HepG2 (cell line): ENCODE measurements around the gene LDAH. TPM values are rescaled to one million over a fixed set of nuclear protein-coding genes. Genes with fewer than 3 reads are reported as not detected.

Experiments used
- ATAC-seq: fragments of 200-7000 bp; cut with Tn5 transposase; 3 replicates; pipeline ENCODE4 v1.9.1; 2020; ENCODE audit warnings: mild to moderate bottlenecking, moderate library complexity
- BruUV-seq: library from RNA; stranded (reverse); fragments of 400-500 nt; replicated peaks from 2 replicates; lab custom pipeline; 2021; lab: Mats Ljungman, UMichigan
- CTCF ChIA-PET: fragments of 300-600 bp; formaldehyde crosslinking; extraction: SDS; loops from one replicate; lab custom pipeline; 2021; ENCODE audit warnings: low total read pairs, inconsistent platforms, low intra/inter-chr PET ratio; lab: Yijun Ruan, JAX
- POLR2A ChIA-PET: fragments of 350-600 bp; sonication (Branson Sonifier 250); formaldehyde crosslinking; loops from one replicate; lab custom pipeline; 2020; ENCODE audit warnings: antibody characterized with exemption, inconsistent platforms; lab: Yijun Ruan, JAX
- DNase-seq: peaks from one replicate; pipeline ENCODE4 v3.0.0-alpha.2; 2015; ENCODE audit warnings: low spot score
- FAIRE-seq: peaks from 3 replicates; lab custom pipeline; 2011; peaks lifted over from hg19 to GRCh38; lab: Jason Lieb, UNC
- H2AFZ ChIP-seq: one replicate; pipeline ENCODE4 v1.6.1; 2011; ENCODE audit warnings: low read length, inconsistent platforms
- H3K27ac ChIP-seq: fragments of 300-600 bp; 3 replicates; pipeline ENCODE4 v1.8.0; 2011; ENCODE audit warnings: mixed run types, mild to moderate bottlenecking, mixed read lengths, low read length, inconsistent platforms; ENCODE audit not compliant: insufficient read depth; ENCODE audit errors: extremely low read length
- H3K27me3 ChIP-seq, 2 experiments: fragments of 200-600 bp in 1 of 2; 2 replicates in 1 of 2; 3 replicates in 1 of 2; pipeline versions ENCODE4 v1.6.0 to v1.8.0; 2011; ENCODE audit warnings: low read length in 2 of 2, mild to moderate bottlenecking in 2 of 2, moderate library complexity in 2 of 2, inconsistent platforms in 1 of 2; ENCODE audit not compliant: insufficient read depth in 2 of 2, control insufficient read depth in 1 of 2
- H3K36me3 ChIP-seq, 2 experiments: fragments of 200-600 bp in 1 of 2; replicated peaks in 1 of 2; 2 replicates in 1 of 2; 3 replicates in 1 of 2; pipeline versions ENCODE4 v1.5.1 to v1.8.0; 2011; ENCODE audit warnings: low read length in 2 of 2, inconsistent platforms in 1 of 2; ENCODE audit not compliant: insufficient read depth in 2 of 2, control insufficient read depth in 1 of 2
- H3K4me1 ChIP-seq: 2 replicates; pipeline ENCODE4 v1.5.1; 2012; ENCODE audit warnings: low read length, inconsistent platforms; ENCODE audit not compliant: insufficient read depth
- H3K4me2 ChIP-seq: 2 replicates; pipeline ENCODE4 v1.6.0; 2011; ENCODE audit warnings: low read depth, low read length, inconsistent platforms
- H3K4me3 ChIP-seq, 3 experiments: fragments of 200-600 bp in 1 of 3; sonication (generic), shearing (Covaris generic) in 1 of 3; replicated peaks in 1 of 3; 2 replicates each; pipeline ENCODE4 v1.5.1; 2011 to 2016; ENCODE audit warnings: low read length in 3 of 3, inconsistent platforms in 2 of 3, low read depth in 2 of 3, mild to moderate bottlenecking in 2 of 3, control low read depth in 1 of 3, mixed read lengths in 1 of 3; ENCODE audit not compliant: insufficient read depth in 1 of 3
- H3K79me2 ChIP-seq: one replicate; pipeline ENCODE4 v1.6.1; 2011; ENCODE audit warnings: low read length, inconsistent platforms; ENCODE audit not compliant: insufficient read depth
- H3K9ac ChIP-seq: 2 replicates; pipeline ENCODE4 v1.6.0; 2011; ENCODE audit warnings: mild to moderate bottlenecking, low read depth, low read length, inconsistent platforms; ENCODE audit not compliant: insufficient read depth
- H3K9me3 ChIP-seq: 2 replicates; pipeline ENCODE4 v1.5.1; 2012; ENCODE audit warnings: mild to moderate bottlenecking, low read length
- H4K20me1 ChIP-seq: 2 replicates; pipeline ENCODE4 v1.6.0; 2011; ENCODE audit warnings: inconsistent platforms, mild to moderate bottlenecking, low read length, moderate library complexity; ENCODE audit not compliant: insufficient read depth
- CREB1 ChIP-seq, 2 experiments: fragments of 450-650 bp in 1 of 2; IDR thresholded peaks; 2 replicates each; pipeline ENCODE4 v1.6.1; 2016 to 2017; ENCODE audit warnings: control low read depth in 1 of 2, mild to moderate bottlenecking in 1 of 2, missing compliant biosample characterization in 1 of 2, missing genetic modification characterization in 1 of 2
- EHMT2 ChIP-seq: fragments of 200-600 bp; sonication (generic); IDR thresholded peaks from 2 replicates; pipeline ENCODE4 v1.7.0; 2017; ENCODE audit warnings: antibody characterized with exemption, low read depth, low read length, borderline replicate concordance
- HNRNPH1 ChIP-seq: fragments of 200-400 bp; formaldehyde crosslinking; optimal IDR thresholded peaks from 2 replicates; pipeline ENCODE3; 2017; ENCODE audit warnings: mild to moderate bottlenecking, low read depth, low read length
- MED13 ChIP-seq: sonication (generic); formaldehyde crosslinking; IDR thresholded peaks from 2 replicates; pipeline ENCODE4 v1.5.0; 2020; ENCODE audit warnings: missing genetic modification reagents
- NFRKB ChIP-seq: fragments of 450-650 bp; IDR thresholded peaks from 2 replicates; pipeline ENCODE4 v1.6.1; 2017
- RBM22 ChIP-seq: fragments of 200-400 bp; formaldehyde crosslinking; optimal IDR thresholded peaks from 2 replicates; pipeline ENCODE3; 2017; ENCODE audit warnings: mild to moderate bottlenecking, low read length, moderate library complexity
- TFAP4 ChIP-seq: sonication (generic); IDR thresholded peaks from 2 replicates; pipeline ENCODE4 v1.6.1; 2016; ENCODE audit warnings: low read depth, borderline replicate concordance
- USF2 ChIP-seq, 2 experiments: sonication (generic) in 1 of 2; formaldehyde crosslinking in 1 of 2; IDR thresholded peaks; 2 replicates each; pipeline versions ENCODE4 v1.5.1 to v1.6.1; 2011 to 2020; ENCODE audit warnings: borderline replicate concordance in 1 of 2, low read depth in 1 of 2, low read length in 1 of 2, mild to moderate bottlenecking in 1 of 2, missing genetic modification reagents in 1 of 2, moderate library complexity in 1 of 2
- ZNF292 ChIP-seq: sonication (generic); formaldehyde crosslinking; IDR thresholded peaks from 2 replicates; pipeline ENCODE4 v1.8.1; 2022; ENCODE audit warnings: mild to moderate bottlenecking, low read depth, missing genetic modification reagents, borderline replicate concordance
- ZNF446 ChIP-seq: sonication (generic); formaldehyde crosslinking; IDR thresholded peaks from 2 replicates; pipeline ENCODE4 v1.5.0; 2020; ENCODE audit warnings: mild to moderate bottlenecking, missing genetic modification reagents
- WGBS: methylation state at CpG from one replicate; pipeline ENCODE4 v1.1.6; 2017; ENCODE audit warnings: low lambda C conversion rate; 5-methylcytosine and 5-hydroxymethylcytosine counted together
- in situ Hi-C: cut with HindIII; loops from 2 replicates; pipeline ENCODE4 v1.10.0; 2017; ENCODE audit warnings: low pct_unique_long_range_greater_than_20kb; ENCODE audit not compliant: extremely low pct_ligation_motif_present
- intact Hi-C: fragments of 100-400 bp; cut with micrococcal nuclease; formaldehyde crosslinking; loops from one replicate; pipeline ENCODE4 v1.10.0; 2022; ENCODE audit not compliant: unreplicated experiment
- polyA plus RNA-seq, 8 experiments: library from polyadenylated mRNA; depleted of rRNA in 3 of 8; stranded (reverse) in 7 of 8; unstranded in 1 of 8; fragments of >200 nt; fragmentation: Illumina TruSeq in 4 of 8; extraction: Trizol in 4 of 8; gene quantifications; 2 replicates each; pipeline versions ENCODE4 v1.2.1 to v1.2.3, GENCODE V29; 2011 to 2016; ENCODE audit warnings: low read depth in 4 of 8, missing spikeins in 1 of 8, mixed read lengths in 1 of 8; ENCODE audit not compliant: insufficient read depth in 1 of 8
- total RNA-seq, 5 experiments: library from RNA; depleted of rRNA; stranded (reverse); fragments of >200 nt; fragmentation: Illumina TruSeq; extraction: Trizol; gene quantifications; 2 replicates each; pipeline ENCODE4 v1.2.3, GENCODE V29; 2016; ENCODE audit warnings: low read depth in 1 of 5
- TF ChIP-seq, protein P1 (sequence below): sonication (generic); formaldehyde crosslinking; IDR thresholded peaks from 2 replicates; pipeline ENCODE4 v1.4.0; 2020; ENCODE audit warnings: missing genetic modification reagents, borderline replicate concordance

Gene LDAH
- total and polyA plus RNA-seq, 2 of the 13 experiments (the other 11 are each of a cell fraction or from before 2014, with no cell fraction given) = 28.8 to 46.2 TPM

- Histone ChIP-seq H3K36me3 (peaks cover 0 to 7% of the 10 kb centered on the region in 2 experiments; a peak in 2 of 5 replicates), H3K79me2 (peaks cover 17% of the 10 kb centered on the region), H3K4me3 (no peak overlapping the region), H3K9ac (no peak overlapping the region), H3K9me3 (no peaks in the 10 kb centered on the region), H3K4me1 (peaks cover 41% of the 10 kb centered on the region), H4K20me1 (no peaks in the 10 kb centered on the region), H3K27ac (no peak overlapping the region), H3K27me3 (peaks cover 11 to 12% of the 10 kb centered on the region in 2 experiments; a peak in 4 of 5 replicates), H2AFZ (no peak overlapping the region), H3K4me2 (no peak overlapping the region)
- 96% methylated on average over 40 of the region's 45 CpGs for whole genome bisulfite sequencing
- BruUV-seq = no TSS peak
- DNase-seq (no peak), ATAC-seq (no peak), FAIRE-seq (no peak)
- in situ Hi-C loops = loop anchor here (10.0 to 25.0 kb wide), 2 partner anchors 293 to 495 kb away; no protein-coding TSS in a partner anchor
- ChIA-PET CTCF (no interaction called here), POLR2A (interaction anchor here (4.2 kb wide), 1 partner anchor 20 kb away, joined by 44 read pairs; the partner anchor contains the start of gene HS1BP3)
- intact Hi-C loops = loop anchor here (10.0 kb wide), 1 partner anchor 645 kb away; no protein-coding TSS in a partner anchor
- TF ChIP-seq CREB1 (IDR thresholded peaks at IDR 0.05) (no peak), CREB1 (CRISPR knock-in tag; IDR thresholded peaks at IDR 0.05) (no peak), RBM22 (no peak), ZNF446 (CRISPR knock-in tag) (no peak), TFAP4 (no peak), EHMT2 (no peak), USF2 (IDR thresholded peaks at IDR 0.05; ENCODE audit: low read depth, low read length) (no peak), USF2 (CRISPR knock-in tag; IDR thresholded peaks at IDR 0.05; ENCODE audit: borderline replicate concordance) (no peak), NFRKB (no peak), HNRNPH1 (no peak), ZNF292 (CRISPR knock-in tag) (no peak), MED13 (CRISPR knock-in tag) (no peak)
- TF ChIP-seq, protein P1, sequence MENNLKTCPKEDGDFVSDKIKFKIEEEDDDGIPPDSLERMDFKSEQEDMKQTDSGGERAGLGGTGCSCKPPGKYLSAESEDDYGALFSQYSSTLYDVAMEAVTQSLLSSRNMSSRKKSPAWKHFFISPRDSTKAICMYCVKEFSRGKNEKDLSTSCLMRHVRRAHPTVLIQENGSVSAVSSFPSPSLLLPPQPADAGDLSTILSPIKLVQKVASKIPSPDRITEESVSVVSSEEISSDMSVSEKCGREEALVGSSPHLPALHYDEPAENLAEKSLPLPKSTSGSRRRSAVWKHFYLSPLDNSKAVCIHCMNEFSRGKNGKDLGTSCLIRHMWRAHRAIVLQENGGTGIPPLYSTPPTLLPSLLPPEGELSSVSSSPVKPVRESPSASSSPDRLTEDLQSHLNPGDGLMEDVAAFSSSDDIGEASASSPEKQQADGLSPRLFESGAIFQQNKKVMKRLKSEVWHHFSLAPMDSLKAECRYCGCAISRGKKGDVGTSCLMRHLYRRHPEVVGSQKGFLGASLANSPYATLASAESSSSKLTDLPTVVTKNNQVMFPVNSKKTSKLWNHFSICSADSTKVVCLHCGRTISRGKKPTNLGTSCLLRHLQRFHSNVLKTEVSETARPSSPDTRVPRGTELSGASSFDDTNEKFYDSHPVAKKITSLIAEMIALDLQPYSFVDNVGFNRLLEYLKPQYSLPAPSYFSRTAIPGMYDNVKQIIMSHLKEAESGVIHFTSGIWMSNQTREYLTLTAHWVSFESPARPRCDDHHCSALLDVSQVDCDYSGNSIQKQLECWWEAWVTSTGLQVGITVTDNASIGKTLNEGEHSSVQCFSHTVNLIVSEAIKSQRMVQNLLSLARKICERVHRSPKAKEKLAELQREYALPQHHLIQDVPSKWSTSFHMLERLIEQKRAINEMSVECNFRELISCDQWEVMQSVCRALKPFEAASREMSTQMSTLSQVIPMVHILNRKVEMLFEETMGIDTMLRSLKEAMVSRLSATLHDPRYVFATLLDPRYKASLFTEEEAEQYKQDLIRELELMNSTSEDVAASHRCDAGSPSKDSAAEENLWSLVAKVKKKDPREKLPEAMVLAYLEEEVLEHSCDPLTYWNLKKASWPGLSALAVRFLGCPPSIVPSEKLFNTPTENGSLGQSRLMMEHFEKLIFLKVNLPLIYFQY = no peak
Observed at GRCh38 chr2:20669562-20670314, 153.2 kb downstream of the LDAH start.
